GM13976 (cell line): ENCODE data around the gene GLI3.

Source experiments
- DNase-seq: peaks from one replicate; pipeline ENCODE4 v3.0.0; 2012; ENCODE audit warnings: low spot score
- in situ Hi-C: fragments of 300-500 bp; cut with MboI; formaldehyde crosslinking; loops from one replicate; pipeline ENCODE4 v1.12.0; 2022; ENCODE audit warnings: low sequenced_read_pairs, mixed read lengths, inconsistent platforms; ENCODE audit not compliant: unreplicated experiment
- TF ChIP-seq, protein P1 (sequence below): IDR thresholded peaks from 2 replicates; pipeline ENCODE4 v1.5.1; 2012; ENCODE audit warnings: borderline replicate concordance, mild to moderate bottlenecking; ENCODE audit not compliant: insufficient read depth; ENCODE audit errors: extremely low read depth, missing control alignments, control extremely low read depth

The GLI3 gene

DNA sequence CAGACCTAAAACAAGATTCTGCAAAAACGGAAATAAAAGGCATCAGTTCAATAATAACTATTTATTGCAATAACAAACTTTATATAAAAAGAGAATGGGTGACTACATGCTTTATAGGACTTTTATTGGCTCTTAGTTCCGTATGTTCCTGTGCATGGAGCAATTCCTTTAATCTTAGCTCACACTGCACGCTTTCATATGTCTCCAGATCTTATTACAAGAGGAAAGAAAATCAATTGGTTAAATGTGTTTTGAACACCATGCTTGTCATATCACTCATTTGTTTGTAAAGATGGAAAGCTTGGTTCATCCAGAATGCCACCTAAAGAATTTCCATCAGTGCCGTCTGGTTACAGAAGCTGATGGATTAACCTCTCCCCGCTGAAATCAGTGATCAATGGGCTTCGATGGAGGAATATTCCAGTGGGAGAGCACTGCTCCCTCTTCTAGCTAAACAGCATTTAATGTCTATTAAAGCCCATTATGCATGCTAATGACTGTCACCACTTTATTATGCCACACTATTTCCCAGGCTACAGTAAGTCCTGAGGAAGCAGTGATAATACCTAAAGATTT, 210.3 kb downstream of the GLI3 start:
- TF ChIP-seq, protein P1, sequence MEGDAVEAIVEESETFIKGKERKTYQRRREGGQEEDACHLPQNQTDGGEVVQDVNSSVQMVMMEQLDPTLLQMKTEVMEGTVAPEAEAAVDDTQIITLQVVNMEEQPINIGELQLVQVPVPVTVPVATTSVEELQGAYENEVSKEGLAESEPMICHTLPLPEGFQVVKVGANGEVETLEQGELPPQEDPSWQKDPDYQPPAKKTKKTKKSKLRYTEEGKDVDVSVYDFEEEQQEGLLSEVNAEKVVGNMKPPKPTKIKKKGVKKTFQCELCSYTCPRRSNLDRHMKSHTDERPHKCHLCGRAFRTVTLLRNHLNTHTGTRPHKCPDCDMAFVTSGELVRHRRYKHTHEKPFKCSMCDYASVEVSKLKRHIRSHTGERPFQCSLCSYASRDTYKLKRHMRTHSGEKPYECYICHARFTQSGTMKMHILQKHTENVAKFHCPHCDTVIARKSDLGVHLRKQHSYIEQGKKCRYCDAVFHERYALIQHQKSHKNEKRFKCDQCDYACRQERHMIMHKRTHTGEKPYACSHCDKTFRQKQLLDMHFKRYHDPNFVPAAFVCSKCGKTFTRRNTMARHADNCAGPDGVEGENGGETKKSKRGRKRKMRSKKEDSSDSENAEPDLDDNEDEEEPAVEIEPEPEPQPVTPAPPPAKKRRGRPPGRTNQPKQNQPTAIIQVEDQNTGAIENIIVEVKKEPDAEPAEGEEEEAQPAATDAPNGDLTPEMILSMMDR = no peak
- no peak for DNase-seq
- in situ Hi-C loops = no loop called here

DNA sequence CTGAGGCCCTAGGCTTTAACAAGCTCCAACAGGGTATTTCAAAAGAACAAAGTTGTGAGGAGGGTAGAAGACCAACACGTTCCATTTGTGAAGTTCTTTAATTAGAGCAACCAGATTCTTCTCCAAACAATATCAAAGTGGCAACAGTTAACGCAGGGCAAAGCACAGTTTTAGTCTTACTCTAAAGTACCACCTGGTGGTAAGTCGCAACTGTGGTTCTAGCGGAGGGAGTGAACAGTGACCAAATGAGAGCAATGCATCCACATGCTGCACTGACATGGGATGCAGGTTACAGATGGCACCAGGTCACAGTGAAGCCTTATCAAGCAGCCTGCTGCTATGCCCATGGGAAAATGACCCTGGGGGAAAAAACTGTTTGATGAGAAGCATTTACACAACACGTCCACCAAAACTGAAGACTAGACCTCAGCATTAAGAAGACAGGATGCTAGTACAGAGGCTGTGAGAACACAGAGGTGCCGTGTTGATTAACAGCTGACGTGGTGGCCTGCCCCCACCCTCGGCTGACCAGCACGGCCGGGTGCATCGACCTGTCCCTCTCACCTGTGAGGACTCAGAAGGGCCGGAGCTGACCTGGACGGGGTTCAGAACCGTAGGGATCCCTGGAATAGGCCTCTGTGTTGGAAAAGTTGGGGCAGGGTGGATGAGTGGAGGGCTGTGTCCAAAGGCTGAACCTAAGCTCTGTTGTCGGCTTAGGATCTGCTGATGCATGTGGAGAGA, 211.2 kb downstream of the GLI3 start:
- TF ChIP-seq, protein P1 = no peak
- no peak for DNase-seq
- in situ Hi-C loops = no loop called here

- no peak for DNase-seq
- in situ Hi-C loops = no loop called here
- TF ChIP-seq, protein P1 = no peak
Observed at GRCh38 chr7:42024537-42024936, 212.5 kb downstream of the GLI3 start.

DNA sequence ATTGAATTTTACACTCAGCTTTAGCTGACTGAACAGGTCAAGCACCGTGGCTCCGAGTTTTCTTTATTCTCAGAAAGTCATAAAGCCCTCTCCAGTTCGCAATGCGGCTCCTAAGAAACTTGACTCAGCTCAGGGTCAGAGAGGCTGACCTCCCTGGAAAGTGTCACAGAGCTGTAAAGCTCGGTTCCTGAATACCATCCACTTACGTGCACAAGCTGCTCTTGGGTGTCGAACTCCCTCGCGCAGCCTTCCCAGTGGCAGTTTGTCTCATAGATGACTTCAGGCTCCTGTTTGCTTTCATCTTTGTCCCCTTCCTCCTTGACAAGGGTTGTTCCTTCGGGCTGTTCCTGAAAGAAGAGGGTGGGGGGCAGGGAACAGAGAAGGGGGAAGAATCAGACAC, 213.7 kb downstream of the GLI3 start:
- no peak for DNase-seq
- in situ Hi-C loops = no loop called here
- TF ChIP-seq, protein P1 = no peak

DNA sequence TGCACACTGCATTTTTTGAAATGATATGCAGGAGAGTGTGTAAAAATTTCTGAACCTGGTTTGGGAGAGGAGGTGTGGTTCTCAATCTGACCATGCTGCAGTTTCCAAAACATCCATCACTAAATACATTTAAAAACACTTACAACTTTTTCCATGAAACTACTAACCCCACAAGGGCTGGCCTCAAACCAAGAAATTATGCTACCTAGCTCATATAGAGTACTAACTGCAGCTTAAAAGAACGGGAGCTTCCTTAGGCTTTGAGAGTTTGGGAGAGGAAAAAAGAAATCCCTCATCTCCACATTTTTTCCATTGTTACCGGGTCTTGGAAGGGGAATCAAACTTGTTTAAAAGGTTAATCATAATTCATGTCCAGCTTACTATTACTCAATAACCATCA, 214.2 kb downstream of the GLI3 start:
- TF ChIP-seq, protein P1 = no peak
- in situ Hi-C loops = no loop called here
- no peak for DNase-seq

DNA sequence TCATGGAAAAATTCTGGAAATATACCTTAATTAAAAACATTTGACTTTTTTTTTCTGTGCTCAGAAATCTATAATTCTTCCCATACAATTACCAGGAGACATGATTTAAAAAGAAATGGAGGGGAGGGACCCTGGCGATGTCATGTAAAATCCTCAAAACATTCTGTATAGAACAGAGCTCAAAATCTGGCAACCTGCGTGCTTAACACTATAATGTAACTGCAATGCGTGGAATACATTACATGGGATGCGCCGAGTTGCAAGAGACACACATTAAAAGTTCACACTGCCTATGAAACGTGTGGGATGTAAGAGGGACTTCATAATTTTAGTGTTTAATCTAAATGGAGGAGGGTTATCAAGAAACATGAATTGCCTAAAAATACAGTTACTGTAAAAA, 215.0 kb downstream of the GLI3 start:
- in situ Hi-C loops = no loop called here
- DNase-seq = no peak
- TF ChIP-seq, protein P1 = no peak

GRCh38 chr7:42021631-42022030, 215.4 kb downstream of the GLI3 start:
- TF ChIP-seq, protein P1 = no peak
- in situ Hi-C loops = no loop called here
- no peak for DNase-seq
